Parathyroid adenoma (tissue), 2 donors: Measurements from ENCODE around the gene KIAA1191.

Source experiments
- H2AFZ ChIP-seq: fragments of 300-600 bp; sonication (generic); one replicate; pipeline ENCODE4 v1.7.0; 2017; ENCODE audit warnings: antibody characterized with exemption, mild to moderate bottlenecking
- H3K27ac ChIP-seq: fragments of 300-600 bp; sonication (generic); one replicate; pipeline ENCODE4 v1.7.0; 2017
- H3K27me3 ChIP-seq: fragments of 300-600 bp; sonication (generic); one replicate; pipeline ENCODE4 v1.7.0; 2017; ENCODE audit warnings: low read length; ENCODE audit not compliant: control insufficient read depth, insufficient read depth
- H3K36me3 ChIP-seq: fragments of 300-600 bp; sonication (generic); one replicate; pipeline ENCODE4 v1.7.0; 2017; ENCODE audit warnings: low read length; ENCODE audit not compliant: control insufficient read depth, insufficient read depth
- H3K4me1 ChIP-seq: fragments of 300-600 bp; sonication (generic); one replicate; pipeline ENCODE4 v1.7.0; 2017; ENCODE audit warnings: control low read depth
- H3K4me2 ChIP-seq: fragments of 300-600 bp; sonication (generic); one replicate; pipeline ENCODE4 v1.7.0; 2017; ENCODE audit warnings: low read length
- H3K4me3 ChIP-seq: fragments of 300-600 bp; sonication (generic); one replicate; pipeline ENCODE4 v1.7.0; 2017; ENCODE audit warnings: low read depth, low read length
- H3K79me2 ChIP-seq: fragments of 300-600 bp; sonication (generic); one replicate; pipeline ENCODE4 v1.7.0; 2017; ENCODE audit warnings: control low read depth
- H3K9ac ChIP-seq: fragments of 300-600 bp; sonication (generic); one replicate; pipeline ENCODE4 v1.7.0; 2017; ENCODE audit warnings: mild to moderate bottlenecking
- H3K9me3 ChIP-seq: fragments of 300-600 bp; sonication (generic); one replicate; pipeline ENCODE4 v1.7.0; 2017; ENCODE audit warnings: low read length; ENCODE audit not compliant: control insufficient read depth
- TF ChIP-seq, protein P1 (sequence below): fragments of 300-600 bp; sonication (generic); IDR thresholded peaks from one replicate; pipeline ENCODE4 v1.7.0; 2017; ENCODE audit warnings: antibody characterized with exemption, mild to moderate bottlenecking
- donor health status: primary hyperparathyroidism.

The KIAA1191 gene

DNA sequence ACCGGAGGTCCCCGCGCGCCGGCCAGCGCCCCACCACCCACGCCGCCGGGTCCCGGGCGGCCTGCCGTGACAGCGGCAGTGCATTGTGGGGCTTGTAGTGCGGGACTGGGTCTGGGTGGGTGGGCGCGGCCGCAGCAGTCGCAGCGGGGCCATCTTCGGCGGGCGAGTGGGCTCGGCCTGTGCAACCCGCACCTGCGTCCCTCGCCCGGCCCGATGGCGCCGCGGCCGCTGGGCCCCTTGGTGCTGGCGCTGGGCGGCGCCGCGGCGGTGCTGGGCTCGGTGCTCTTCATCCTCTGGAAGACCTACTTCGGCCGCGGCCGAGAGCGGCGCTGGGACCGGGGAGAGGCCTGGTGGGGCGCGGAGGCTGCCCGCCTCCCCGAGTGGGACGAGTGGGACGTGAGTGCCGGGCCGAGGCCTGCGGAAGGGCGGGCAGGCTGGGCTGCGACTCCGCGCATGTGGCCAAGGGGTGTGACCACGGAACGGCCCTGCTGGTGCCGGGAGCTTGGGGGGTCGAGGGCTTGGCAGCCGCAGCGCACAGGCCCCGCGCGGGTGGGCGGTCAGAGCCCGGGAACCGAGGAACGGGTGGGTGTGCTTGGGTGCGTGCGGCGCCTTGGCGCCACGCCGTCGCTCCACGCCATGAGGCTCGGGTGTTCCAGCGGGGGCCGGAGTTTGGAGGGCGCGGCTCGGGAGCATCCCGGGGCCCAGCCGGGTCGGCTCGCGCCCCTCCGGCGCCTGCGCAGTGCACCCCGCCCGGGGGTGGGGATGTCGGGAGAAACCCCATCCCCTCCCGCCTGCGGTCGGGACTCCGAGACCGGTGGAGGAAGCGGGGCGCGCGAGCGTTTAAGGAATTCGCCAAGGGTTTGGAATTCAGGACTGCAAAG, 4.0 kb upstream of the KIAA1191 start, which contains the start of gene ARL10:
ARL10 (plus strand) TSS at position 137 of the 881 bp plus-strand sequence; CDS start at position 214, 77 bp downstream.
- H3K27me3 ChIP-seq, result no peaks in the 10 kb centered on the region
- H3K79me2 ChIP-seq, result peaks cover 11% of the 10 kb centered on the region
- H2AFZ ChIP-seq, result peak within 1 kb of the TSS; percentile 98
- peak within 1 kb of the TSS; percentile 25 for H3K4me3 ChIP-seq
- H3K27ac ChIP-seq, result no peak within 1 kb of the TSS
- no peaks in the 10 kb centered on the region for H3K9me3 ChIP-seq
- no peaks in the 10 kb centered on the region for H3K4me1 ChIP-seq
- no peak within 1 kb of the TSS for H3K9ac ChIP-seq
- H3K4me2 ChIP-seq, result peak within 1 kb of the TSS; percentile 45
- TF ChIP-seq, protein P1, sequence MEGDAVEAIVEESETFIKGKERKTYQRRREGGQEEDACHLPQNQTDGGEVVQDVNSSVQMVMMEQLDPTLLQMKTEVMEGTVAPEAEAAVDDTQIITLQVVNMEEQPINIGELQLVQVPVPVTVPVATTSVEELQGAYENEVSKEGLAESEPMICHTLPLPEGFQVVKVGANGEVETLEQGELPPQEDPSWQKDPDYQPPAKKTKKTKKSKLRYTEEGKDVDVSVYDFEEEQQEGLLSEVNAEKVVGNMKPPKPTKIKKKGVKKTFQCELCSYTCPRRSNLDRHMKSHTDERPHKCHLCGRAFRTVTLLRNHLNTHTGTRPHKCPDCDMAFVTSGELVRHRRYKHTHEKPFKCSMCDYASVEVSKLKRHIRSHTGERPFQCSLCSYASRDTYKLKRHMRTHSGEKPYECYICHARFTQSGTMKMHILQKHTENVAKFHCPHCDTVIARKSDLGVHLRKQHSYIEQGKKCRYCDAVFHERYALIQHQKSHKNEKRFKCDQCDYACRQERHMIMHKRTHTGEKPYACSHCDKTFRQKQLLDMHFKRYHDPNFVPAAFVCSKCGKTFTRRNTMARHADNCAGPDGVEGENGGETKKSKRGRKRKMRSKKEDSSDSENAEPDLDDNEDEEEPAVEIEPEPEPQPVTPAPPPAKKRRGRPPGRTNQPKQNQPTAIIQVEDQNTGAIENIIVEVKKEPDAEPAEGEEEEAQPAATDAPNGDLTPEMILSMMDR, result no peak
- no peaks in the 10 kb centered on the region for H3K36me3 ChIP-seq

DNA sequence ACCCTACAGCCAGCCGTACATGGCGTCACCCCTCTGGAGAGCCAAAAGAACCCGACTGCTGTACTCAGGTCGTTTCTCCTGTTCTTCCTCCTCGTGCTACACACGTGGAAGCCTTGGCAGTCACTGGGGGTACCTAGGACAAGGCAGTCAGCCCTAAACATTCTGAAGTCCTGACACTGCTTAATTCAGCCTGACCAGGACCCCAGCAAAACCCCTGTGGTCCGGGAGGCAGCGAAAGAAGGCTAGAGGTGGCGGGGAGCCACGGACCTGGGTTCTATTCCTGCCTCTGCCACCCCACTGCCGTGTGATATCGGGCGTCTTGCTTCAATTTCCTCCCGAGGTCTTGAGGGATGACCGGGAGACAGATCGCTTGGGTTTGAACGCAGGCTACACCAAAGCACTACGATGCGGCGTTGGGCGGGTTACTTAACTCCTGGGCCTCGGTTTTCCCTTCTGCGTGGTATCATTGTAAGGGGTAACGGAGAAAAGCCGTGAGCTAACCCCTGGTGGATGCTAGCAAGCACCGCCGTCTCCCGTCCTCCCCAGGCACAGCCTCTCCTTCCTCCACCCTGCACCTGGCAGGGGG, 3.3 kb upstream of the KIAA1191 start:
- Histone ChIP-seq H3K4me2 (peak overlapping the region; percentile 45), H3K4me3 (peak overlapping the region; percentile 25), H3K9me3 (no peaks in the 10 kb centered on the region), H3K9ac (no peak overlapping the region), H3K79me2 (peaks cover 11% of the 10 kb centered on the region), H2AFZ (peak overlapping the region; percentile 98), H3K27me3 (no peaks in the 10 kb centered on the region), H3K36me3 (no peaks in the 10 kb centered on the region), H3K4me1 (no peaks in the 10 kb centered on the region), H3K27ac (no peak overlapping the region)
- TF ChIP-seq, protein P1, result no peak

DNA sequence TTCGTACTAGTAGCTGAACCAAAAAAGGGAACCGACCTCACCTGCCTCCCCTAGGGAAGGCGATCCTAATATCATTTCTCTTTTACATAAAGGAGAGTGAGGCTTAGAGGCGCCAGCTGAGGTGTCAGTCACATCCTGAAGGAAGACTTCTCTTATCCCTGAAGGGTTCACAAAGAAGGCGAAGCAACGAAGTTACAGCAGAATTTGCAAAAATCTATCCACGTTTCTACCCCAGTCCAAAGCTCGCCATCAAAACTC, 598 bp upstream of the KIAA1191 start:
- Histone ChIP-seq H3K9ac (no peak overlapping the region), H3K27ac (no peak overlapping the region), H3K79me2 (peaks cover 18% of the 10 kb centered on the region), H3K27me3 (no peaks in the 10 kb centered on the region), H3K36me3 (no peaks in the 10 kb centered on the region), H2AFZ (peak overlapping the region; percentile 82), H3K4me1 (no peaks in the 10 kb centered on the region), H3K4me2 (peak overlapping the region; percentile 76), H3K9me3 (no peaks in the 10 kb centered on the region), H3K4me3 (peak overlapping the region; percentile 96)
- TF ChIP-seq, protein P1, result no peak

DNA sequence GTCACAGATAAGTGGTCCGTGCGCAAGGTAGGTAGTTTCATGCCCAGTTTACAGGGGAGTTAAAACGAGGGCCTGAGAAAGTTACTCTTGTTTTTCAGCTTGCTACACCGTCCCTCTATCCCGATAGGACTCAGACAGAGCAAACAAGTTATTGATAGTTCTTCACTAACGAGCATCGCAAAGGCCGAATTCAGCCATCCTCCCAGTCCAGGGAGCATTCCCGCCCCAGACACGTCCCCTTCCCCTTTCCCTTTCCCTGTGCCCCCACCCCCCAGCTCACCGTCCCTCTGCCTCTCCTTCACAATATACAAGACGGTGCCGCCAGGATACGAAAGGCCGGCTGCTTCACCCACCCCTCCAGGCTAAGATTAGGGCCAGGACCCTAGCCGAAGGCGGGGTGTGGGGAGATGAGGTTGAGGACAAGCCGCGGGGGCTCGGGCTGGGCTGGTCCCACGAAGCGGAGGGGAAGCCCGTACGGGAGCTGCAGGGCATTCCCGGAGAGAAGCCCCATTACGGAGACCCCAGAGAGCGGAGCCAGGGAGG, 599 bp downstream of the KIAA1191 start:
- H3K79me2 ChIP-seq, result peaks cover 25% of the 10 kb centered on the region
- peak overlapping the region; percentile 82 for H2AFZ ChIP-seq
- H3K36me3 ChIP-seq, result no peaks in the 10 kb centered on the region
- H3K4me1 ChIP-seq, result peaks cover 3% of the 10 kb centered on the region
- peak overlapping the region; percentile 91 for H3K9ac ChIP-seq
- peak overlapping the region; percentile 40 for H3K27ac ChIP-seq
- H3K27me3 ChIP-seq, result no peaks in the 10 kb centered on the region
- peak overlapping the region; percentile 96 for H3K4me3 ChIP-seq
- peak overlapping the region; percentile 89 for H3K4me2 ChIP-seq
- H3K9me3 ChIP-seq, result no peaks in the 10 kb centered on the region
- TF ChIP-seq, protein P1, result no peak
